Calu3 (cell line): ENCODE measurements around the gene IL17RD. TPM values are rescaled to one million over a fixed set of nuclear protein-coding genes. Genes with fewer than 3 reads are reported as not detected.

Experiments used
- BruUV-seq: library from RNA; stranded (reverse); fragments of 400-500 nt; replicated peaks from 2 replicates; lab custom pipeline; 2021; lab: Mats Ljungman, UMichigan
- CTCF ChIA-PET: fragments of 300-600 bp; sonication (Branson Sonifier 250); formaldehyde crosslinking; loops from one replicate; lab custom pipeline; 2022; ENCODE audit warnings: antibody characterized with exemption; lab: Charles Lee
- DNase-seq: peaks from one replicate; pipeline ENCODE4 v3.0.0; 2022
- H3K27ac Mint-ChIP-seq: one replicate; pipeline ENCODE4 v1.8.0; 2022; ENCODE audit warnings: mixed read lengths; ENCODE audit not compliant: unreplicated experiment
- H3K27me3 Mint-ChIP-seq: one replicate; pipeline ENCODE4 v1.8.0; 2022; ENCODE audit warnings: mixed read lengths; ENCODE audit not compliant: unreplicated experiment
- H3K36me3 Mint-ChIP-seq: one replicate; pipeline ENCODE4 v1.8.0; 2022; ENCODE audit warnings: mild to moderate bottlenecking, moderate library complexity, mixed read lengths; ENCODE audit not compliant: insufficient read depth, unreplicated experiment
- H3K4me1 Mint-ChIP-seq: one replicate; pipeline ENCODE4 v1.8.0; 2022; ENCODE audit warnings: mild to moderate bottlenecking, low read depth, mixed read lengths; ENCODE audit not compliant: unreplicated experiment
- H3K4me3 Mint-ChIP-seq: one replicate; pipeline ENCODE4 v1.8.0; 2022; ENCODE audit warnings: mild to moderate bottlenecking, low read depth, moderate library complexity, mixed read lengths; ENCODE audit not compliant: unreplicated experiment
- H3K9me3 Mint-ChIP-seq: one replicate; pipeline ENCODE4 v1.8.0; 2022; ENCODE audit warnings: low read depth, mixed read lengths; ENCODE audit not compliant: unreplicated experiment
- CTCF ChIP-seq: fragments of 200-600 bp; IDR thresholded peaks from one replicate; pipeline ENCODE4 v1.8.0; 2022; ENCODE audit warnings: antibody characterized with exemption; ENCODE audit not compliant: unreplicated experiment
- intact Hi-C: fragments of 100-400 bp; cut with micrococcal nuclease; formaldehyde crosslinking; loops from one replicate; pipeline ENCODE4 v1.10.0; 2022; ENCODE audit not compliant: unreplicated experiment
- total RNA-seq: library from RNA; stranded (reverse); gene quantifications from 2 replicates; pipeline ENCODE4 v1.2.3, GENCODE V29; 2022

The IL17RD gene
- total RNA-seq, 1 experiment from 2014 or later = 2.2 TPM

DNA sequence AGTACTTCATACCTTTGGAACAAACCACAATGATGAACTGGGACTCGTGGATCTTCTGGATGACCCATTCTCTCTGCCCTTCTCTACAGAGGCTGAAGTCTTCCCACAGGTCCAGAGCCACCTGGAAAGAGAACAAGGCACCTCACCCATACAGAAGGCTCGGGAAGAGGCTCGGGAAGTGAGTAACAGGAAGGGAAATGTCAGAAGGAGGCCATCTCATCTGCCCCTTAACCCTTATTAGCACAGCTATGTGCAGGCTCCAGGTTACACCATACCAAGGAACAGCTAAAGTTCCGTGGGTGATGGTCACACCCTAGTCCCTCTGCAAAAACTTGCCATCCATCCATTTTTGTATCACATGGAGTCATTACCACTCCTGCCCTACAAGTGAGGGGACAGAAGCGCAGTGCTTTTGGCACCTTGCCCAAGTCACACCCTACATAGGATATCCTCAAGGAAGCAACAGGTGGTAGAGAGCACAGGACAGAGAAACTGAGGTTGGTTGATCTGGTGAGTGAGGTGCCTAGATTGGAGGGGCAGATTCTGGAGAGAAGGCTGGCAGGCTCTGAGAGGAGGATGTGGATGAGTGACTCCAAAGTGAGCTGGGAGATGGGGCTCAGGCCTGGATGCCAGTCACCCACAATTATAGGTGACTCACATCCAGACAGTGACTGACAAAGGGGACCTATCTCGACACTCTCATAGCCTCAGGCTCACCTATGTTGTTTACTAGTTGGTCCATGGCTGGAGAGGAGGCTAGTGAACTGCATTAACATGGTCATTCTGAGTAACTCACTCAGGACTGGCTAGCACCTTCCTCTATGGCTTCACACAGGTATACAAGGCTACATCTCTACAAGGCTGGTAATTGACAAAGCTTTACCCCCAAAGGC is 66.5 kb downstream of the IL17RD start:
- no peak overlapping the region for H3K4me3 Mint-ChIP-seq
- intact Hi-C loops = no loop called here
- H3K36me3 Mint-ChIP-seq = no peaks in the 10 kb centered on the region
- no TSS peak for BruUV-seq
- H3K27ac Mint-ChIP-seq = no peak overlapping the region
- H3K4me1 Mint-ChIP-seq = peaks cover 17% of the 10 kb centered on the region
- no peaks in the 10 kb centered on the region for H3K27me3 Mint-ChIP-seq
- H3K9me3 Mint-ChIP-seq = no peaks in the 10 kb centered on the region
- DNase-seq = no peak
- CTCF ChIA-PET = no interaction called here
- TF ChIP-seq CTCF = no peak

DNA sequence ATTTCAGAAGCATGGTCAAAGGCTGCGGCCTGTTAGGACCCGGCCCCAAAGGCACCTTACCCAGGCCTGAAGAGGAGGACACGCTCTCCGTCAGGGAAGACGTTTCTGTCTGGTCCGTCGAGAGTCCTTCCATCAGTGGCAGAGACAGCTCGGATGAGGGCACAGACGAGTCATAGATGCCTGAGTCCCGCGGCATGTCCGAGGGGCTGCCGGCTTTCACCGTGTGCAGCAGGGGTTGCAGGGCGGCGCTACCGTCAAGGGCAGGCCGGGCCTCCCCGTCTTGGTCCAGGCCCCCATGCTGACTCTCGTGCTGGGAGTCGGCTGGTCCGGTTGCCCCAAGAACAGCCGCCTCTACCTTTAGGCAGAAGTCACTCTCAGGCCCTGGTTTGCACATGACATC is 67.6 kb downstream of the IL17RD start:
- Mint-ChIP-seq H3K36me3 (no peaks in the 10 kb centered on the region), H3K9me3 (no peaks in the 10 kb centered on the region), H3K4me3 (no peak overlapping the region), H3K4me1 (peaks cover 17% of the 10 kb centered on the region), H3K27ac (no peak overlapping the region), H3K27me3 (no peaks in the 10 kb centered on the region)
- intact Hi-C loops = no loop called here
- CTCF ChIA-PET = no interaction called here
- TF ChIP-seq CTCF = no peak
- DNase-seq = no peak
- BruUV-seq = no TSS peak

DNA sequence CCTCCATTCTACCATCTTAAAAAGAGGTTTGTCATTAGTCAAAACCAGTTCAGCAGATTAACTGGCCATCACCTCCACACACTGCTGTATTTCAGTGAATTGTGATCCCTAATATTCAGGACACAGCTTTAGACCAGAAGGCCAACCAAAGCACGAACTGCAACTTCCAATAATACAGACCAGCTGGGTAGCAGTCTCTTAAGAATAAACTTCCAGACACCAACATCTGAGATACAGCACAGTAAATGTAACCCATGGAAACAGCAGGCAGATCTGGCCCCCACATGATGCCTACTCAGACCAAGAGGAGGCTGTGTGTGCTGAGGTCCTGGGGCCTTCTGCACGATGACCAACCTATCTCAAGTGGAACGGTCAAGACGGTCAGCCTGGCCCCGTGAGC is 69.8 kb downstream of the IL17RD start:
- no peak for TF ChIP-seq CTCF
- Mint-ChIP-seq H3K9me3 (no peaks in the 10 kb centered on the region), H3K4me1 (peaks cover 16% of the 10 kb centered on the region), H3K4me3 (no peak overlapping the region), H3K27me3 (no peaks in the 10 kb centered on the region), H3K36me3 (no peaks in the 10 kb centered on the region), H3K27ac (no peak overlapping the region)
- intact Hi-C loops = no loop called here
- CTCF ChIA-PET = interaction anchor here (1.0 kb wide), 1 partner anchor 71 kb away, joined by 3 read pairs; no protein-coding TSS in a partner anchor
- no peak for DNase-seq
- no TSS peak for BruUV-seq

GRCh38 chr3:57094575-57094974 is 70.6 kb downstream of the IL17RD start:
- DNase-seq = no peak
- CTCF ChIA-PET = no interaction called here
- Mint-ChIP-seq H3K4me3 (no peak overlapping the region), H3K36me3 (no peaks in the 10 kb centered on the region), H3K27ac (no peak overlapping the region), H3K27me3 (no peaks in the 10 kb centered on the region), H3K4me1 (peaks cover 8% of the 10 kb centered on the region), H3K9me3 (no peaks in the 10 kb centered on the region)
- no TSS peak for BruUV-seq
- intact Hi-C loops = no loop called here
- no peak for TF ChIP-seq CTCF
